H9 (cell line): ENCODE data around the gene CACNB2. TPM values are rescaled to one million over a fixed set of nuclear protein-coding genes. Genes with fewer than 3 reads are reported as not detected.

Experiments used
- DNase-seq: peaks from one replicate; pipeline ENCODE4 v3.0.0-alpha.2; 2017
- H2AFZ ChIP-seq: one replicate; pipeline ENCODE4 v1.6.1; 2013; ENCODE audit warnings: mild to moderate bottlenecking, low read length, control low read depth, moderate library complexity
- H2AK5ac ChIP-seq: 2 replicates; pipeline ENCODE4 v1.6.1; 2013; ENCODE audit warnings: low read length, control low read depth, mixed read lengths; ENCODE audit not compliant: insufficient read length
- H2BK120ac ChIP-seq: one replicate; pipeline ENCODE4 v1.6.1; 2013; ENCODE audit warnings: low read depth, mild to moderate bottlenecking, low read length, control low read depth, inconsistent platforms; ENCODE audit not compliant: poor library complexity, severe bottlenecking
- H2BK12ac ChIP-seq: 2 replicates; pipeline ENCODE4 v1.6.1; 2013; ENCODE audit warnings: low read length, control low read depth, mixed read lengths, low read depth; ENCODE audit not compliant: insufficient read length
- H2BK15ac ChIP-seq: 2 replicates; pipeline ENCODE4 v1.6.1; 2013; ENCODE audit warnings: low read depth, low read length, control low read depth
- H2BK20ac ChIP-seq: one replicate; pipeline ENCODE4 v1.6.1; 2013; ENCODE audit warnings: low read depth, mild to moderate bottlenecking, low read length, control low read depth, inconsistent platforms; ENCODE audit not compliant: poor library complexity, severe bottlenecking
- H2BK5ac ChIP-seq: 2 replicates; pipeline ENCODE4 v1.6.1; 2013; ENCODE audit warnings: low read length, control low read depth, mixed read lengths; ENCODE audit not compliant: insufficient read length
- H3K14ac ChIP-seq: 2 replicates; pipeline ENCODE4 v1.6.1; 2013; ENCODE audit warnings: low read length, control low read depth; ENCODE audit not compliant: insufficient read depth
- H3K18ac ChIP-seq: 2 replicates; pipeline ENCODE4 v1.6.1; 2013; ENCODE audit warnings: low read depth, mild to moderate bottlenecking, mixed read lengths, low read length, control low read depth; ENCODE audit not compliant: insufficient read length
- H3K23ac ChIP-seq: 2 replicates; pipeline ENCODE4 v1.6.1; 2013; ENCODE audit warnings: low read length, control low read depth, mixed read lengths, low read depth; ENCODE audit not compliant: insufficient read length
- H3K23me2 ChIP-seq: 2 replicates; pipeline ENCODE4 v1.6.1; 2013; ENCODE audit warnings: low read depth, mild to moderate bottlenecking, mixed read lengths, low read length, control low read depth; ENCODE audit not compliant: insufficient read length, poor library complexity, severe bottlenecking
- H3K27ac ChIP-seq: 2 replicates; pipeline ENCODE4 v1.5.1; 2013; ENCODE audit warnings: low read length, control low read depth, mixed read lengths, low read depth; ENCODE audit not compliant: insufficient read length
- H3K27me3 ChIP-seq: 2 replicates; pipeline ENCODE4 v1.6.1; 2013; ENCODE audit warnings: low read length, control low read depth, inconsistent platforms; ENCODE audit not compliant: insufficient read depth
- H3K4ac ChIP-seq: 2 replicates; pipeline ENCODE4 v1.6.1; 2013; ENCODE audit warnings: low read depth, mild to moderate bottlenecking, control low read depth, inconsistent platforms, low read length, moderate library complexity
- H3K4me1 ChIP-seq: 2 replicates; pipeline ENCODE4 v1.6.1; 2013; ENCODE audit warnings: low read length, control low read depth, inconsistent platforms; ENCODE audit not compliant: insufficient read depth
- H3K4me2 ChIP-seq: 2 replicates; pipeline ENCODE4 v1.6.1; 2013; ENCODE audit warnings: low read length, control low read depth, mixed read lengths; ENCODE audit not compliant: insufficient read length, insufficient read depth
- H3K56ac ChIP-seq: 2 replicates; pipeline ENCODE4 v1.6.1; 2013; ENCODE audit warnings: low read depth, mild to moderate bottlenecking, mixed read lengths, low read length, control low read depth; ENCODE audit not compliant: insufficient read length
- H3K79me1 ChIP-seq: 2 replicates; pipeline ENCODE4 v1.6.1; 2013; ENCODE audit warnings: low read depth, mild to moderate bottlenecking, moderate library complexity, low read length, control low read depth, inconsistent platforms; ENCODE audit not compliant: insufficient read depth, poor library complexity, severe bottlenecking
- H3K79me2 ChIP-seq: 2 replicates; pipeline ENCODE4 v1.6.1; 2013; ENCODE audit warnings: low read length, control low read depth, inconsistent platforms; ENCODE audit not compliant: insufficient read depth
- H3K9ac ChIP-seq: 2 replicates; pipeline ENCODE4 v1.6.1; 2013; ENCODE audit warnings: low read length, control low read depth, mixed read lengths; ENCODE audit not compliant: insufficient read length; ENCODE audit errors: extremely low read depth
- H3K9me3 ChIP-seq: one replicate; pipeline ENCODE4 v1.6.1; 2013; ENCODE audit warnings: low read depth, low read length, inconsistent platforms; ENCODE audit not compliant: control insufficient read depth
- H3T11ph ChIP-seq: one replicate; pipeline ENCODE4 v1.6.1; 2013; ENCODE audit warnings: mild to moderate bottlenecking, low read length, control low read depth, inconsistent platforms
- H4K20me1 ChIP-seq: one replicate; pipeline ENCODE4 v1.6.1; 2013; ENCODE audit not compliant: control insufficient read depth, insufficient read length, insufficient read depth
- H4K5ac ChIP-seq: 2 replicates; pipeline ENCODE4 v1.6.1; 2013; ENCODE audit warnings: low read depth, mild to moderate bottlenecking, mixed read lengths, low read length, control low read depth; ENCODE audit not compliant: insufficient read length
- H4K8ac ChIP-seq: replicated peaks from 2 replicates; pipeline ENCODE4 v1.6.1; 2013; ENCODE audit warnings: low read length, control low read depth, mixed read lengths, low read depth; ENCODE audit not compliant: insufficient read length
- H4K91ac ChIP-seq: 2 replicates; pipeline ENCODE4 v1.6.1; 2013; ENCODE audit warnings: low read depth, mild to moderate bottlenecking, moderate library complexity, mixed read lengths, low read length, control low read depth; ENCODE audit not compliant: insufficient read length
- H3K27ac Mint-ChIP-seq, 3 experiments: 2 replicates in 2 of 3; 3 replicates in 1 of 3; pipeline ENCODE4 v1.8.0; 2020 to 2021; ENCODE audit warnings: mixed read lengths in 3 of 3, mild to moderate bottlenecking in 1 of 3, moderate library complexity in 1 of 3
- H3K27me3 Mint-ChIP-seq: 2 replicates; pipeline ENCODE4 v1.8.0; 2021; ENCODE audit warnings: low read depth, mild to moderate bottlenecking, moderate library complexity, mixed read lengths
- H3K36me3 Mint-ChIP-seq, 3 experiments: 2 replicates in 2 of 3; 3 replicates in 1 of 3; pipeline ENCODE4 v1.8.0; 2020 to 2021; ENCODE audit warnings: low read depth in 3 of 3, mixed read lengths in 3 of 3; ENCODE audit not compliant: insufficient read depth in 1 of 3
- H3K4me1 Mint-ChIP-seq, 2 experiments: 2 replicates each; pipeline ENCODE4 v1.8.0; 2020; ENCODE audit warnings: mixed read lengths in 2 of 2
- H3K4me3 Mint-ChIP-seq, 2 experiments: 2 replicates in 1 of 2; 3 replicates in 1 of 2; pipeline ENCODE4 v1.8.0; 2020 to 2021; ENCODE audit warnings: mild to moderate bottlenecking in 2 of 2, mixed read lengths in 2 of 2, moderate library complexity in 1 of 2
- H3K9me3 Mint-ChIP-seq, 2 experiments: 2 replicates in 1 of 2; 3 replicates in 1 of 2; pipeline ENCODE4 v1.8.0; 2020; ENCODE audit warnings: mild to moderate bottlenecking in 2 of 2, mixed read lengths in 2 of 2, moderate library complexity in 1 of 2
- WGBS: extraction: QIAGEN DNeasy Blood & Tissue Kit; methylation state at CpG from one replicate; pipeline ENCODE4 v1.1.7; 2013; ENCODE audit warnings: missing lambda C conversion rate, low lambda C conversion rate, mixed read lengths; ENCODE audit not compliant: insufficient read length; ENCODE audit errors: extremely low coverage; 5-methylcytosine and 5-hydroxymethylcytosine counted together
- total RNA-seq: library from RNA; stranded (reverse); gene quantifications from 2 replicates; pipeline ENCODE4 v1.2.1, GENCODE V29; 2021
- TF ChIP-seq, protein P1 (sequence below): fragments of 200-600 bp; sonication (generic); conservative IDR thresholded peaks from 3 replicates; pipeline ENCODE4 v1.8.0; 2021; ENCODE audit warnings: antibody characterized with exemption, mild to moderate bottlenecking

Gene CACNB2
- total RNA-seq, 1 experiment from 2014 or later, result 2.6 TPM

DNA sequence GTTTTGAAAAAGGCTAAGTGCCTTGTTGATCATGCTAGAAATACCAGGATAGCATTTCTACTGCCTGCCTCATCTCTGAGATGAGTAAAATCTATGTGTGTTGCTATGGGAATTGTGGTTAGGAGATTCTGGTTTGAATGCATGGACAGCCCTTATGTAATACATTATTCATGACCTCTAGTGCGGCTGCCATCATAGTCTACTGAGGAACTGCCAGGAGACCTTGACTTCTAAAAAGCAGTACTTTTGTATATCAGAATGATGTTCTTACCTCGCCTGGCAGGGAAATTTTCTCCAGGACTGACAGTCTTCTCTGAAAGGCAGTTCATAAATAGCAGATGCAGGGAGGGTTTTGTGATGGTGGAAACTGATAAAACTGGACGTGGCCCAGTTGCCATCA, 262.6 kb downstream of the CACNB2 start:
- Histone ChIP-seq H2BK15ac (no peak overlapping the region), H3K14ac (no peak overlapping the region), H3K79me1 (no peaks in the 10 kb centered on the region), H3K27ac (no peak overlapping the region), H2BK120ac (no peak overlapping the region), H3K56ac (no peak overlapping the region), H2BK12ac (no peak overlapping the region), H2AFZ (no peak overlapping the region), H3K9ac (no peak overlapping the region), H3T11ph (no peak overlapping the region), H3K23me2 (no peaks in the 10 kb centered on the region), H2BK5ac (no peak overlapping the region), H4K8ac (no peak overlapping the region), H4K20me1 (no peaks in the 10 kb centered on the region), H3K27me3 (no peaks in the 10 kb centered on the region; the same call in 1 of the 2 replicates), H2AK5ac (no peak overlapping the region), H4K91ac (no peak overlapping the region), H3K4me1 (no peaks in the 10 kb centered on the region; the same call in 1 of the 2 replicates), H3K79me2 (no peaks in the 10 kb centered on the region), H3K9me3 (no peaks in the 10 kb centered on the region), H3K4ac (no peak overlapping the region), H4K5ac (no peak overlapping the region), H3K4me2 (no peak overlapping the region), H3K23ac (no peak overlapping the region), H3K18ac (no peak overlapping the region), H2BK20ac (no peak overlapping the region)
- no peak for DNase-seq
- Mint-ChIP-seq H3K27me3 (peaks cover 17% of the 10 kb centered on the region), H3K27ac (no peak overlapping the region), H3K4me3 (no peak overlapping the region), H3K9me3 (no peaks in the 10 kb centered on the region; a peak in 1 of 5 replicates), H3K4me1 (peaks cover 14 to 16% of the 10 kb centered on the region in 2 experiments), H3K36me3 (no peaks in the 10 kb centered on the region)
- TF ChIP-seq, protein P1, sequence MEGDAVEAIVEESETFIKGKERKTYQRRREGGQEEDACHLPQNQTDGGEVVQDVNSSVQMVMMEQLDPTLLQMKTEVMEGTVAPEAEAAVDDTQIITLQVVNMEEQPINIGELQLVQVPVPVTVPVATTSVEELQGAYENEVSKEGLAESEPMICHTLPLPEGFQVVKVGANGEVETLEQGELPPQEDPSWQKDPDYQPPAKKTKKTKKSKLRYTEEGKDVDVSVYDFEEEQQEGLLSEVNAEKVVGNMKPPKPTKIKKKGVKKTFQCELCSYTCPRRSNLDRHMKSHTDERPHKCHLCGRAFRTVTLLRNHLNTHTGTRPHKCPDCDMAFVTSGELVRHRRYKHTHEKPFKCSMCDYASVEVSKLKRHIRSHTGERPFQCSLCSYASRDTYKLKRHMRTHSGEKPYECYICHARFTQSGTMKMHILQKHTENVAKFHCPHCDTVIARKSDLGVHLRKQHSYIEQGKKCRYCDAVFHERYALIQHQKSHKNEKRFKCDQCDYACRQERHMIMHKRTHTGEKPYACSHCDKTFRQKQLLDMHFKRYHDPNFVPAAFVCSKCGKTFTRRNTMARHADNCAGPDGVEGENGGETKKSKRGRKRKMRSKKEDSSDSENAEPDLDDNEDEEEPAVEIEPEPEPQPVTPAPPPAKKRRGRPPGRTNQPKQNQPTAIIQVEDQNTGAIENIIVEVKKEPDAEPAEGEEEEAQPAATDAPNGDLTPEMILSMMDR, result no peak
- no CpG with 5 or more reads among the region's 3 CpGs for WGBS
